H1 (cell line): ENCODE data around the gene PC. TPM values are rescaled to one million over a fixed set of nuclear protein-coding genes. Genes with fewer than 3 reads are reported as not detected.

ENCODE experiments used
- CTCF ChIA-PET: fragments of 300-600 bp; sonication (Branson Sonifier 250); formaldehyde crosslinking; loops from one replicate; lab custom pipeline; 2021; ENCODE audit not compliant: partially characterized antibody; lab: Charles Lee
- POLR2A ChIA-PET: fragments of 300-600 bp; sonication (Branson Sonifier 250); formaldehyde crosslinking; loops from one replicate; lab custom pipeline; 2021; ENCODE audit warnings: inconsistent platforms; ENCODE audit not compliant: partially characterized antibody; lab: Charles Lee
- DNase-seq, 2 experiments: peaks; one replicate each; pipeline versions ENCODE4 v3.0.0 to v3.0.0-alpha.2; 2010 to 2022; ENCODE audit warnings: low spot score in 2 of 2, low read depth in 1 of 2, mixed read lengths in 1 of 2
- FAIRE-seq: peaks from 2 replicates; lab custom pipeline; 2011; peaks lifted over from hg19 to GRCh38; lab: Jason Lieb, UNC
- H2AFZ ChIP-seq: 2 replicates; pipeline ENCODE4 v1.8.1; 2012; ENCODE audit warnings: low read length, inconsistent platforms
- H2AK5ac ChIP-seq: 2 replicates; pipeline ENCODE4 v1.6.1; 2013; ENCODE audit warnings: low read depth, low read length
- H2BK120ac ChIP-seq: replicated peaks from 2 replicates; pipeline ENCODE3; 2013; ENCODE audit warnings: low read depth, low read length, inconsistent platforms
- H2BK12ac ChIP-seq: 2 replicates; pipeline ENCODE4 v1.6.1; 2013; ENCODE audit warnings: low read depth, low read length
- H2BK15ac ChIP-seq: 2 replicates; pipeline ENCODE4 v1.6.1; 2013; ENCODE audit warnings: low read length
- H2BK20ac ChIP-seq: 2 replicates; pipeline ENCODE4 v1.6.1; 2013; ENCODE audit warnings: low read length
- H2BK5ac ChIP-seq: 2 replicates; pipeline ENCODE4 v1.6.1; 2013; ENCODE audit warnings: low read depth, low read length
- H3K14ac ChIP-seq: 2 replicates; pipeline ENCODE4 v1.6.1; 2013; ENCODE audit warnings: inconsistent platforms; ENCODE audit not compliant: insufficient read length
- H3K18ac ChIP-seq: 2 replicates; pipeline ENCODE4 v1.6.1; 2013; ENCODE audit warnings: low read length; ENCODE audit errors: extremely low read depth
- H3K23ac ChIP-seq: 2 replicates; pipeline ENCODE4 v1.6.1; 2013; ENCODE audit warnings: inconsistent platforms; ENCODE audit not compliant: insufficient read length
- H3K23me2 ChIP-seq: 2 replicates; pipeline ENCODE4 v1.6.1; 2013; ENCODE audit warnings: low read depth, low read length
- H3K27ac ChIP-seq: 2 replicates; pipeline ENCODE4 v1.6.1; 2011; ENCODE audit warnings: low read depth, low read length, inconsistent platforms
- H3K27me3 ChIP-seq, 4 experiments: replicated peaks in 1 of 4; 1 replicate in 1 of 4; 2 replicates in 3 of 4; pipeline versions ENCODE4 v1.6.1 to v1.8.1; 2011 to 2013; ENCODE audit warnings: low read length in 3 of 4, mild to moderate bottlenecking in 3 of 4, inconsistent platforms in 2 of 4, mixed read lengths in 2 of 4, moderate library complexity in 1 of 4; ENCODE audit not compliant: control insufficient read depth in 3 of 4, insufficient read depth in 3 of 4; ENCODE audit errors: extremely low read depth in 1 of 4
- H3K36me3 ChIP-seq, 4 experiments: 2 replicates each; pipeline versions ENCODE4 v1.6.1 to v1.8.1; 2011 to 2013; ENCODE audit warnings: mild to moderate bottlenecking in 4 of 4, low read length in 3 of 4, moderate library complexity in 2 of 4, control low read depth in 1 of 4, inconsistent platforms in 1 of 4; ENCODE audit not compliant: insufficient read depth in 4 of 4, control insufficient read depth in 2 of 4
- H3K4ac ChIP-seq: replicated peaks from 2 replicates; pipeline ENCODE3; 2013; ENCODE audit warnings: low read length, low read depth, mixed read lengths, inconsistent platforms; ENCODE audit not compliant: insufficient read length
- H3K4me1 ChIP-seq, 4 experiments: replicated peaks in 1 of 4; 1 replicate in 1 of 4; 2 replicates in 3 of 4; pipeline versions ENCODE4 v1.6.1 to v1.8.1; 2011 to 2013; ENCODE audit warnings: low read length in 3 of 4, inconsistent platforms in 2 of 4, mixed read lengths in 1 of 4; ENCODE audit not compliant: insufficient read depth in 4 of 4, control insufficient read depth in 3 of 4
- H3K4me2 ChIP-seq, 2 experiments: 2 replicates each; pipeline versions ENCODE4 v1.6.1 to v1.8.1; 2011 to 2013; ENCODE audit warnings: low read depth in 2 of 2, low read length in 2 of 2, control low read depth in 1 of 2, inconsistent platforms in 1 of 2, mild to moderate bottlenecking in 1 of 2; ENCODE audit not compliant: insufficient read depth in 1 of 2
- H3K4me3 ChIP-seq, 4 experiments: fragments of 200-600, 300-600 bp in 1 of 4; sonication (generic), shearing (Covaris generic), sonication (Bioruptor Twin) in 1 of 4; 2 replicates each; pipeline versions ENCODE4 v1.5.1 to v1.8.1; 2011 to 2016; ENCODE audit warnings: low read length in 4 of 4, low read depth in 3 of 4, control low read depth in 2 of 4, inconsistent platforms in 2 of 4, mild to moderate bottlenecking in 2 of 4, mixed read lengths in 1 of 4, moderate library complexity in 1 of 4; ENCODE audit not compliant: insufficient read depth in 2 of 4; ENCODE audit errors: extremely low read depth in 1 of 4
- H3K56ac ChIP-seq: replicated peaks from 2 replicates; pipeline ENCODE3; 2013; ENCODE audit warnings: low read depth, mild to moderate bottlenecking, mixed read lengths, low read length, inconsistent platforms; ENCODE audit not compliant: insufficient read length
- H3K79me1 ChIP-seq: 2 replicates; pipeline ENCODE4 v1.6.1; 2013; ENCODE audit warnings: low read depth, low read length, control low read depth
- H3K79me2 ChIP-seq, 2 experiments: 2 replicates each; pipeline versions ENCODE4 v1.6.1 to v1.8.1; 2012 to 2013; ENCODE audit warnings: low read length in 2 of 2, mild to moderate bottlenecking in 2 of 2, inconsistent platforms in 1 of 2; ENCODE audit not compliant: insufficient read depth in 2 of 2, control insufficient read depth in 1 of 2
- H3K9ac ChIP-seq, 4 experiments: replicated peaks in 1 of 4; 1 replicate in 1 of 4; 2 replicates in 3 of 4; pipeline versions ENCODE4 v1.6.1 to v1.8.1; 2011 to 2013; ENCODE audit warnings: low read depth in 3 of 4, low read length in 3 of 4, control low read depth in 2 of 4, mild to moderate bottlenecking in 2 of 4, moderate library complexity in 2 of 4, inconsistent platforms in 1 of 4; ENCODE audit errors: extremely low read depth in 1 of 4
- H3K9me3 ChIP-seq, 2 experiments: 2 replicates each; pipeline versions ENCODE4 v1.6.1 to v1.8.1; 2012 to 2013; ENCODE audit warnings: mild to moderate bottlenecking in 2 of 2, moderate library complexity in 2 of 2, control low read depth in 1 of 2, inconsistent platforms in 1 of 2, low read depth in 1 of 2, low read length in 1 of 2, mixed read lengths in 1 of 2; ENCODE audit not compliant: insufficient read depth in 2 of 2
- H4K20me1 ChIP-seq, 2 experiments: replicated peaks in 1 of 2; 2 replicates each; pipeline versions ENCODE3 to v1.8.1; 2011 to 2013; ENCODE audit warnings: inconsistent platforms in 2 of 2, low read length in 2 of 2, mild to moderate bottlenecking in 1 of 2; ENCODE audit not compliant: insufficient read depth in 2 of 2, control insufficient read depth in 1 of 2
- H4K5ac ChIP-seq: 2 replicates; pipeline ENCODE4 v1.6.1; 2013; ENCODE audit warnings: low read length, low read depth, mixed read lengths, inconsistent platforms; ENCODE audit not compliant: insufficient read length
- H4K8ac ChIP-seq: 2 replicates; pipeline ENCODE4 v1.8.0; 2013; ENCODE audit warnings: mild to moderate bottlenecking, moderate library complexity, low read length, inconsistent platforms; ENCODE audit not compliant: insufficient read depth; ENCODE audit errors: extremely low read depth
- H4K91ac ChIP-seq: replicated peaks from 2 replicates; pipeline ENCODE3; 2013; ENCODE audit warnings: low read length, mixed read lengths, inconsistent platforms; ENCODE audit not compliant: insufficient read length
- BACH1 ChIP-seq: IDR thresholded peaks from 2 replicates; pipeline ENCODE4 v1.6.1; 2012; ENCODE audit warnings: low read length, improper control_type of control experiment
- CBX8 ChIP-seq: fragments of 300-800, 300-1000 bp; sonication (generic); IDR thresholded peaks from 2 replicates; pipeline ENCODE4 v1.7.1; 2016; ENCODE audit warnings: low read depth, low read length, borderline replicate concordance
- CEBPB ChIP-seq: IDR thresholded peaks from 2 replicates; pipeline ENCODE4 v1.6.1; 2012; ENCODE audit warnings: low read depth, low read length
- SIX5 ChIP-seq: IDR thresholded peaks from 2 replicates; pipeline ENCODE4 v1.6.1; 2011; ENCODE audit warnings: mild to moderate bottlenecking, low read depth, low read length
- WGBS, 2 experiments: shearing (Covaris generic) in 1 of 2; methylation state at CpG; one replicate each; pipeline versions ENCODE4 v1.1.6 to v1.1.7; 2013 to 2015; ENCODE audit warnings: low lambda C conversion rate in 2 of 2, mixed read lengths in 2 of 2, inconsistent platforms in 1 of 2, low coverage in 1 of 2, missing lambda C conversion rate in 1 of 2; ENCODE audit not compliant: insufficient replicate concordance in 2 of 2, insufficient coverage in 1 of 2, insufficient read length in 1 of 2; ENCODE audit errors: extremely low coverage in 1 of 2, missing lambda C conversion rate in 1 of 2; 5-methylcytosine and 5-hydroxymethylcytosine counted together
- polyA plus RNA-seq, 7 experiments: library from polyadenylated mRNA; depleted of rRNA in 3 of 7; stranded (reverse) in 5 of 7; unstranded in 2 of 7; fragments of >200 nt in 5 of 7; fragments of 200-250 nt in 2 of 7; gene quantifications; 1 replicate in 5 of 7; 2 replicates in 1 of 7; 4 replicates in 1 of 7; pipeline versions ENCODE4 v1.2.1 to v1.2.3, GENCODE V29; 2011 to 2013; ENCODE audit warnings: missing spikeins in 2 of 7, mixed read lengths in 2 of 7
- total RNA-seq: library from RNA; stranded (reverse); fragmentation: NEBNext Ultra II Directional; extraction: Animal tissue kit (Norgen Biotek cat#: 25700); gene quantifications from 2 replicates; pipeline ENCODE4 v1.2.1, GENCODE V29; 2021

PC gene
- total and polyA plus RNA-seq, 2 of the 8 experiments (the other 6 are each of a cell fraction or from before 2014, with no cell fraction given): 11.5 to 27.5 TPM

DNA sequence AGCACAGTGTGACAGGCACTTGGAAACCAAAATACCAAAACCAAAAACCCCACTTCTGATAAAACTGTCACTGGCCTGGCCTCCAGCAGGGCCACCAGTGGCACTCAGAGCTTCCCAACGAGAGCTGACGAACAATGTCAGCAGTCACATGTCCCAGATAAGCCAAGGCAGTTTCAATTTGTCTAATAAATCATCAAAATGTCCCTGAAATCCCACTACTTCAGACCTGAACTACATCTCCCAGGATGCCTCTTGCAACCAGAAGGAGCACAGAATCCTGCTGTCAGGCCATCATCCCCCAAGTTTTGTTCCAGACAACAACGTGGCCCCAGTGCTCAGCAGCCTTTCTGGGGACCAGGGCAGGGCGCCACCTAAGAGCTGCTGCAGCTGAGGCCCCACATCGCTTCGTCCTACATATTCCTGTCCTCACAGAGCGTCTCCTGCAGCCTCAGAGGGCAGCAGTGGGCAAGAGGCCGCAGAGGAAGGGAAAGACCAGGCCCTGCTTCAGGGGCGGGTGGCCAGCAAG lies 76.2 kb downstream of the PC start:
- Histone ChIP-seq H3K4me1 (peaks cover 4 to 25% (median 16%) of the 10 kb centered on the region in 4 experiments), H3K36me3 (no peaks in the 10 kb centered on the region), H4K8ac (peak overlapping the region; percentile 82; the same call in 1 of the 2 replicates), H4K20me1 (peaks cover 0 to 2% of the 10 kb centered on the region in 2 experiments), H3K18ac (no peak overlapping the region), H3K23ac (no peak overlapping the region), H3K4me3 (no peak overlapping the region), H3K79me2 (no peaks in the 10 kb centered on the region), H2BK12ac (no peak overlapping the region), H3K79me1 (peaks cover 2% of the 10 kb centered on the region), H4K91ac (no peak overlapping the region), H3K4me2 (no peak overlapping the region), H2AFZ (no peak overlapping the region), H3K4ac (no peak overlapping the region), H4K5ac (no peak overlapping the region), H3K27ac (0 out of 2 replicates have a peak overlapping the region, but pooled peaks have one; percentile 2), H2BK5ac (no peak overlapping the region; the same call in 1 of the 2 replicates), H2BK120ac (no peak overlapping the region), H2AK5ac (peak overlapping the region; percentile 76; the same call in 1 of the 2 replicates), H3K56ac (no peak overlapping the region), H2BK20ac (no peak overlapping the region; the same call in 1 of the 2 replicates), H3K9ac (no peak overlapping the region; a peak in 1 of 7 replicates), H3K14ac (no peak overlapping the region), H2BK15ac (peak overlapping the region; percentile 8; the same call in 1 of the 2 replicates)
- no peak for DNase-seq
- no peak for FAIRE-seq
- WGBS, 2 experiments: 86% methylated on average over 9 of the region's 9 CpGs; no CpG with 5 or more reads in 1 of the 2 experiments
- CTCF ChIA-PET: interaction anchor here (0.6 to 11.9 kb wide), 22 partner anchors 13 to 519 kb away, joined by 3 to 199 read pairs (median 6); partner anchors contain the start of genes C11orf86 and RCE1
- no peak for TF ChIP-seq BACH1
- TF ChIP-seq SIX5: 0 out of 2 replicates have a peak, but pooled peaks have one; percentile 14
- TF ChIP-seq CBX8: no peak
- TF ChIP-seq CEBPB: no peak
- TF ChIP-seq, all 59 proteins: peak for 1
- Histone ChIP-seq H3K27me3 (no peaks in the 10 kb centered on the region), H3K23me2 (no peaks in the 10 kb centered on the region), H3K9me3 (no peaks in the 10 kb centered on the region)
- POLR2A ChIA-PET: interaction anchor here (1.1 to 1.8 kb wide), 3 partner anchors 27 to 40 kb away, joined by 3 to 5 read pairs (median 3); no protein-coding TSS in a partner anchor
